Measurements from ENCODE around the gene GABBR2. TPM values are rescaled to one million over a fixed set of nuclear protein-coding genes. Genes with fewer than 3 reads are reported as not detected.

Gene GABBR2
- polyA plus RNA-seq, 1 donor (not counting 4 experiments of a cell fraction or from before 2014, with no cell fraction given): 0.01 TPM

DNA sequence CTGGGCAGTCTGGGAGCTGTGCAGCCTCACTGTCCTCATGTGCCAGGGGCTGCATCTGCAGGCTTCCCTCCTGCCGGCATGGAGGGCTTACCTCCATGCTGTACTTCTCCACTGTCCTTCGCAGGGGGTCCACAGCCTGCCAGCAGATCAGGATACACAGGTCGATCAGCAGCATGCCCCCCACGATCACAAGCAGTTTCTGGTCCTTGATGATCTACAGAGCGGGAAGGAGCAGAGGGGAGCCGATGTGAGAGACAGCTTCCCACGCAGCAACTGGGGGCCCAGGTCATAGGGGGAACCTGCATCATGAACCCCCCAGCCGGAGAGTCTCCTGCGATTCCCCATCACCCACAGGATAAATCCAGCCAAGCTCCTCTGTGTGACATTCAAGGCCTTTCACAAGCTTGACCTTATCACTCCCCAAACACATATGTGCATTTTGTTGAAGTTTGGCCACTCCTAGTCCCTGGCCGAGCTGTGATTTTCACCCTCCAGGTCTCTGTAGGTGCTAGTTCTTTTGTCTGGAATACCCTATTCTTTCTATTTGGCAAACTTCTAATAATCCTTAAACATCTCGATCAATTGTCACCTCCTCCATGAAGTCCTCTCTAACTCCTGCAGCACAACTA, 346.0 kb downstream of the GABBR2 start:
- no peak for FAIRE-seq
- Histone ChIP-seq H3K4me3 (ENCODE audit: control insufficient read depth in 2 of 3, extremely low read depth in 1 of 3, insufficient read depth in 2 of 3, low read depth in 1 of 3, low read length in 3 of 3) (no peak overlapping the region), H3K9ac (ENCODE audit: control insufficient read depth, extremely low read depth, insufficient read depth, low read length) (no peak overlapping the region), H4K20me1 (ENCODE audit: control insufficient read depth, extremely low read depth, insufficient read depth, low read length) (no peaks in the 10 kb centered on the region), H3K9me3 (ENCODE audit: control insufficient read depth, low read depth, low read length) (peaks cover 2% of the 10 kb centered on the region), H3K27ac (ENCODE audit: control insufficient read depth, insufficient read depth, low read length) (no peak overlapping the region), H3K27me3 (ENCODE audit: control insufficient read depth, extremely low read depth, insufficient read depth, low read length) (peaks cover 8% of the 10 kb centered on the region), H2AFZ (ENCODE audit: control insufficient read depth, low read length) (no peak overlapping the region), H3K4me2 (ENCODE audit: control insufficient read depth, extremely low read depth, insufficient read depth, low read depth, low read length) (no peak overlapping the region), H3K4me1 (ENCODE audit: control insufficient read depth, extremely low read depth, insufficient read depth, low read length) (no peaks in the 10 kb centered on the region), H3K36me3 (ENCODE audit: control insufficient read depth in 2 of 2, extremely low read depth in 1 of 2, insufficient read depth in 2 of 2, low read length in 2 of 2) (no peaks in the 10 kb centered on the region), H3K79me2 (ENCODE audit: control insufficient read depth, insufficient read depth, low read length) (no peaks in the 10 kb centered on the region), H3K9me1 (ENCODE audit: control insufficient read depth, extremely low read depth, insufficient read depth, low read length) (no peaks in the 10 kb centered on the region)
- dilution Hi-C loops (cut with MboI; ENCODE audit: extremely low pct_ligation_motif_present, low sequenced_read_pairs): no loop called here
- TF ChIP-seq, protein P1, sequence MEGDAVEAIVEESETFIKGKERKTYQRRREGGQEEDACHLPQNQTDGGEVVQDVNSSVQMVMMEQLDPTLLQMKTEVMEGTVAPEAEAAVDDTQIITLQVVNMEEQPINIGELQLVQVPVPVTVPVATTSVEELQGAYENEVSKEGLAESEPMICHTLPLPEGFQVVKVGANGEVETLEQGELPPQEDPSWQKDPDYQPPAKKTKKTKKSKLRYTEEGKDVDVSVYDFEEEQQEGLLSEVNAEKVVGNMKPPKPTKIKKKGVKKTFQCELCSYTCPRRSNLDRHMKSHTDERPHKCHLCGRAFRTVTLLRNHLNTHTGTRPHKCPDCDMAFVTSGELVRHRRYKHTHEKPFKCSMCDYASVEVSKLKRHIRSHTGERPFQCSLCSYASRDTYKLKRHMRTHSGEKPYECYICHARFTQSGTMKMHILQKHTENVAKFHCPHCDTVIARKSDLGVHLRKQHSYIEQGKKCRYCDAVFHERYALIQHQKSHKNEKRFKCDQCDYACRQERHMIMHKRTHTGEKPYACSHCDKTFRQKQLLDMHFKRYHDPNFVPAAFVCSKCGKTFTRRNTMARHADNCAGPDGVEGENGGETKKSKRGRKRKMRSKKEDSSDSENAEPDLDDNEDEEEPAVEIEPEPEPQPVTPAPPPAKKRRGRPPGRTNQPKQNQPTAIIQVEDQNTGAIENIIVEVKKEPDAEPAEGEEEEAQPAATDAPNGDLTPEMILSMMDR (optimal IDR thresholded peaks at IDR 0.05 in 1 of 3, IDR thresholded peaks at IDR 0.05 in 1 of 3, conservative IDR thresholded peaks at IDR 0.05 in 1 of 3; ENCODE audit: extremely low read depth in 1 of 3, insufficient read depth in 2 of 3, low read length in 3 of 3): no peak
- TF ChIP-seq EZH2 (IDR thresholded peaks at IDR 0.05; ENCODE audit: low read length): no peak
- DNase-seq (ENCODE audit: low read depth, low spot score): no peak

DNA sequence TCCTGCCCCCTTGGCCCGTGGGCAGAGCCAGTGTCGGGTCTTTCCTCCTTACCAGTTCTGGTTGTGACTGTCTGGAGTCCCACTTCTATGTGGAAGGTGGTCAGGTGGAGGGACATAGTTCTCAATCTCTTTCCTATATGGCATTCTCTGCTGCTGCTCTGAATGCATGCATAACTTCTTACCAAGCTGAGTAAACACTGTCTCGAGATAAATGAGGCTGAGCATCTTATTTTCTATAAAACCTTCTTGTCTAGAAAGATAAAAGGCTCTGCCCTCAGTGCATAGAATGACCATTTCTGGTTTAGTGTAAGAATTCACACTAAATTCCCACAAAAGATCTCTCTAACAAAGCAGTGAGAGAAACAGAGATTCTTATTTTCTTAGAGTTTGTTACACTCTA, 347.1 kb downstream of the GABBR2 start:
- DNase-seq (ENCODE audit: low read depth, low spot score) (no peak), FAIRE-seq (no peak)
- Histone ChIP-seq H3K9me1 (ENCODE audit: control insufficient read depth, extremely low read depth, insufficient read depth, low read length) (no peaks in the 10 kb centered on the region), H3K27ac (ENCODE audit: control insufficient read depth, insufficient read depth, low read length) (no peak overlapping the region), H3K4me1 (ENCODE audit: control insufficient read depth, extremely low read depth, insufficient read depth, low read length) (no peaks in the 10 kb centered on the region), H3K27me3 (ENCODE audit: control insufficient read depth, extremely low read depth, insufficient read depth, low read length) (peaks cover 8% of the 10 kb centered on the region), H3K4me2 (ENCODE audit: control insufficient read depth, extremely low read depth, insufficient read depth, low read depth, low read length) (no peak overlapping the region), H4K20me1 (ENCODE audit: control insufficient read depth, extremely low read depth, insufficient read depth, low read length) (no peaks in the 10 kb centered on the region), H3K4me3 (ENCODE audit: control insufficient read depth in 2 of 3, extremely low read depth in 1 of 3, insufficient read depth in 2 of 3, low read depth in 1 of 3, low read length in 3 of 3) (no peak overlapping the region), H3K36me3 (ENCODE audit: control insufficient read depth in 2 of 2, extremely low read depth in 1 of 2, insufficient read depth in 2 of 2, low read length in 2 of 2) (no peaks in the 10 kb centered on the region), H3K9me3 (ENCODE audit: control insufficient read depth, low read depth, low read length) (peaks cover 2% of the 10 kb centered on the region), H3K79me2 (ENCODE audit: control insufficient read depth, insufficient read depth, low read length) (no peaks in the 10 kb centered on the region), H3K9ac (ENCODE audit: control insufficient read depth, extremely low read depth, insufficient read depth, low read length) (no peak overlapping the region), H2AFZ (ENCODE audit: control insufficient read depth, low read length) (no peak overlapping the region)
- TF ChIP-seq, protein P1 (optimal IDR thresholded peaks at IDR 0.05 in 1 of 3, IDR thresholded peaks at IDR 0.05 in 1 of 3, conservative IDR thresholded peaks at IDR 0.05 in 1 of 3; ENCODE audit: extremely low read depth in 1 of 3, insufficient read depth in 2 of 3, low read length in 3 of 3): no peak
- TF ChIP-seq EZH2 (IDR thresholded peaks at IDR 0.05; ENCODE audit: low read length): no peak
- dilution Hi-C loops (cut with MboI; ENCODE audit: extremely low pct_ligation_motif_present, low sequenced_read_pairs): no loop called here
